ENCODE measurements around the gene PPP2R5C.

The PPP2R5C gene

GRCh38 chr14:101884089-101884933 lies 122.8 kb downstream of the PPP2R5C start:
- ATAC-seq (ENCODE audit: insufficient read depth, low read depth) (no peak), DNase-seq (no peak)
- no peak overlapping the region for H3K4me2 ChIP-seq (ENCODE audit: insufficient read depth, low read length)

GRCh38 chr14:101884934-101885576 lies 123.5 kb downstream of the PPP2R5C start:
- no peak overlapping the region for H2AFZ ChIP-seq (ENCODE audit: low read depth, low read length)
- H3K27me3 ChIP-seq (ENCODE audit: insufficient read depth, low read length, poor library complexity): no peaks in the 10 kb centered on the region
- no peak for DNase-seq
- H3K9ac ChIP-seq (ENCODE audit: low read depth, low read length): no peak overlapping the region
- H3K4me3 ChIP-seq (ENCODE audit: low read depth in 1 of 2, low read length in 2 of 2): no peak overlapping the region
- peaks cover 2% of the 10 kb centered on the region for H4K20me1 ChIP-seq (ENCODE audit: insufficient read depth, low read length)
- no peak for TF ChIP-seq CTCF (IDR thresholded peaks at IDR 0.05; ENCODE audit: borderline replicate concordance, extremely low read depth, low read length, poor library complexity, severe bottlenecking)
- no peak for TF ChIP-seq EZH2 (IDR thresholded peaks at IDR 0.05; ENCODE audit: borderline replicate concordance, low read depth, low read length, severe bottlenecking)
- ATAC-seq (ENCODE audit: insufficient read depth, low read depth): no peak
- no peak overlapping the region for H3K4me2 ChIP-seq (ENCODE audit: insufficient read depth, low read length)
- peaks cover 86% of the 10 kb centered on the region for H3K36me3 ChIP-seq (ENCODE audit: insufficient read depth, low read length)
- H3K79me2 ChIP-seq (ENCODE audit: insufficient read depth, low read length): peaks cover 33% of the 10 kb centered on the region
- H3K27ac ChIP-seq (ENCODE audit: low read length): no peak overlapping the region; the same call in 1 of the 2 replicates
- H3K9me3 ChIP-seq (ENCODE audit: insufficient read depth, low read length, severe bottlenecking): no peaks in the 10 kb centered on the region
- H3K4me1 ChIP-seq (ENCODE audit: insufficient read depth, low read length): no peaks in the 10 kb centered on the region

More at GRCh38 chr14:101884089-101884933, 122.8 kb downstream of the PPP2R5C start:
- no peaks in the 10 kb centered on the region for H3K27me3 ChIP-seq (ENCODE audit: insufficient read depth, low read length, poor library complexity)
- H3K4me3 ChIP-seq (ENCODE audit: low read depth in 1 of 2, low read length in 2 of 2): no peak overlapping the region
- TF ChIP-seq CTCF (IDR thresholded peaks at IDR 0.05; ENCODE audit: borderline replicate concordance, extremely low read depth, low read length, poor library complexity, severe bottlenecking): no peak
- H3K27ac ChIP-seq (ENCODE audit: low read length): no peak overlapping the region; the same call in 1 of the 2 replicates
- no peak overlapping the region for H3K9ac ChIP-seq (ENCODE audit: low read depth, low read length)
- no peak overlapping the region for H2AFZ ChIP-seq (ENCODE audit: low read depth, low read length)
- no peaks in the 10 kb centered on the region for H3K4me1 ChIP-seq (ENCODE audit: insufficient read depth, low read length)
- peaks cover 8% of the 10 kb centered on the region for H4K20me1 ChIP-seq (ENCODE audit: insufficient read depth, low read length)
- H3K36me3 ChIP-seq (ENCODE audit: insufficient read depth, low read length): peaks cover 84% of the 10 kb centered on the region
- H3K9me3 ChIP-seq (ENCODE audit: insufficient read depth, low read length, severe bottlenecking): no peaks in the 10 kb centered on the region
- H3K79me2 ChIP-seq (ENCODE audit: insufficient read depth, low read length): peaks cover 40% of the 10 kb centered on the region

- Histone ChIP-seq H3K4me1 (ENCODE audit: insufficient read depth, low read length) (no peaks in the 10 kb centered on the region), H3K27me3 (ENCODE audit: insufficient read depth, low read length, poor library complexity) (no peaks in the 10 kb centered on the region), H3K9me3 (ENCODE audit: insufficient read depth, low read length, severe bottlenecking) (no peaks in the 10 kb centered on the region), H3K9ac (ENCODE audit: low read depth, low read length) (no peak overlapping the region), H3K79me2 (ENCODE audit: insufficient read depth, low read length) (peaks cover 14% of the 10 kb centered on the region; the same call in 1 of the 2 replicates), H3K4me3 (ENCODE audit: low read depth in 1 of 2, low read length in 2 of 2) (no peak overlapping the region), H3K36me3 (ENCODE audit: insufficient read depth, low read length) (peaks cover 95% of the 10 kb centered on the region), H3K4me2 (ENCODE audit: insufficient read depth, low read length) (no peak overlapping the region), H3K27ac (ENCODE audit: low read length) (no peak overlapping the region), H2AFZ (ENCODE audit: low read depth, low read length) (no peak overlapping the region), H4K20me1 (ENCODE audit: insufficient read depth, low read length) (peaks cover 2% of the 10 kb centered on the region; the same call in 1 of the 2 replicates)
- ATAC-seq (ENCODE audit: insufficient read depth, low read depth): no peak
- no peak for DNase-seq
- TF ChIP-seq EZH2 (IDR thresholded peaks at IDR 0.05; ENCODE audit: borderline replicate concordance, low read depth, low read length, severe bottlenecking) (no peak), CTCF (IDR thresholded peaks at IDR 0.05; ENCODE audit: borderline replicate concordance, extremely low read depth, low read length, poor library complexity, severe bottlenecking) (no peak)
Measured at GRCh38 chr14:101887219-101887618, 125.7 kb downstream of the PPP2R5C start.

Data from DND-41 (cell line).